Natural killer cell (primary cell): ENCODE data around the gene ENO3. TPM values are rescaled to one million over a fixed set of nuclear protein-coding genes. Genes with fewer than 3 reads are reported as not detected.

Source experiments
- ATAC-seq, 3 donors: fragments of 150-1000 bp in 2 of 3; fragments of 200-7000 bp in 1 of 3; cut with Tn5 transposase; 1 replicate in 1 of 3; 2 replicates in 2 of 3; pipeline ENCODE4 v1.10.0; 2021; ENCODE audit warnings: mild to moderate bottlenecking in 2 of 3, moderate library complexity in 2 of 3
- DNase-seq, 2 donors: peaks; one replicate each; pipeline versions ENCODE4 v3.0.0 to v3.0.0-alpha.2; 2013 to 2021; ENCODE audit warnings: mixed read lengths in 1 of 2
- H3K27ac ChIP-seq: one replicate; pipeline ENCODE4 v1.5.1; 2013; ENCODE audit warnings: mild to moderate bottlenecking, low read length
- H3K27me3 ChIP-seq: one replicate; pipeline ENCODE4 v1.6.1; 2013; ENCODE audit warnings: low read length; ENCODE audit not compliant: control insufficient read depth, insufficient read depth
- H3K36me3 ChIP-seq: one replicate; pipeline ENCODE4 v1.6.1; 2013; ENCODE audit warnings: low read length; ENCODE audit not compliant: control insufficient read depth, insufficient read depth
- H3K4me1 ChIP-seq: one replicate; pipeline ENCODE4 v1.6.1; 2013; ENCODE audit warnings: low read length; ENCODE audit not compliant: control insufficient read depth, insufficient read depth
- H3K4me3 ChIP-seq: one replicate; pipeline ENCODE4 v1.5.1; 2013; ENCODE audit warnings: low read length
- H3K9me3 ChIP-seq: one replicate; pipeline ENCODE4 v1.6.1; 2013; ENCODE audit warnings: low read length; ENCODE audit not compliant: control insufficient read depth, insufficient read depth
- H3K27ac Mint-ChIP-seq, 2 donors: one replicate each; pipeline ENCODE4 v1.8.0; 2022; ENCODE audit warnings: mild to moderate bottlenecking in 2 of 2, mixed read lengths in 2 of 2, moderate library complexity in 1 of 2
- H3K27me3 Mint-ChIP-seq, 2 donors: one replicate each; pipeline ENCODE4 v1.8.0; 2022; ENCODE audit warnings: low read depth in 2 of 2, mixed read lengths in 2 of 2
- H3K36me3 Mint-ChIP-seq: one replicate; pipeline ENCODE4 v1.8.0; 2022; ENCODE audit warnings: mixed read lengths
- H3K4me1 Mint-ChIP-seq, 2 donors: one replicate each; pipeline ENCODE4 v1.8.0; 2022; ENCODE audit warnings: mixed read lengths in 2 of 2
- H3K4me3 Mint-ChIP-seq: one replicate; pipeline ENCODE4 v1.8.0; 2022; ENCODE audit warnings: mild to moderate bottlenecking, moderate library complexity, mixed read lengths
- H3K9me3 Mint-ChIP-seq, 2 donors: one replicate each; pipeline ENCODE4 v1.8.0; 2022; ENCODE audit warnings: mixed read lengths in 2 of 2
- CTCF ChIP-seq: fragments of 200-600 bp; IDR thresholded peaks from one replicate; pipeline ENCODE4 v1.8.0; 2022; ENCODE audit warnings: antibody characterized with exemption
- WGBS: methylation state at CpG from one replicate; pipeline ENCODE4 v1.1.7; 2013; ENCODE audit warnings: missing lambda C conversion rate; ENCODE audit not compliant: insufficient coverage; 5-methylcytosine and 5-hydroxymethylcytosine counted together
- intact Hi-C: fragments of 100-400 bp; cut with micrococcal nuclease; formaldehyde crosslinking; loops from one replicate; pipeline ENCODE4 v1.14.2; 2022
- total RNA-seq, 4 donors: library from RNA; stranded (reverse); fragments of 120-200 nt in 1 of 4; gene quantifications; one replicate each; pipeline versions ENCODE4 v1.2.3 to v1.2.4, GENCODE V29; 2013 to 2022

The ENO3 gene
- total RNA-seq, 3 donors from 2014 or later (not counting 1 experiment from before 2014, with no cell fraction given): 26.1 to 28.4 (median 26.6) TPM

GRCh38 chr17:4944163-4944553 lies 6.8 kb upstream of the ENO3 start:
- WGBS: 0% methylated on average over 3 of the region's 3 CpGs
- H3K9me3 ChIP-seq: no peaks in the 10 kb centered on the region
- ATAC-seq (no peak), DNase-seq (peak in 1 of 2 donors; percentile 82)
- H3K4me3 ChIP-seq: peak overlapping the region; percentile 99
- H3K36me3 ChIP-seq: peaks cover 50% of the 10 kb centered on the region
- H3K27me3 ChIP-seq: no peaks in the 10 kb centered on the region
- intact Hi-C loops: loop anchor here (2.0 kb wide), 1 partner anchor 43 kb away; no protein-coding TSS in a partner anchor
- no peak for TF ChIP-seq CTCF
- peak overlapping the region; percentile 96 for H3K27ac ChIP-seq
- H3K9me3 Mint-ChIP-seq: no peaks in the 10 kb centered on the region
- peak overlapping the region; percentile 87 to 93 for H3K27ac Mint-ChIP-seq
- peaks cover 69% of the 10 kb centered on the region for H3K4me1 ChIP-seq
- peaks cover 14% of the 10 kb centered on the region for H3K36me3 Mint-ChIP-seq
- peaks cover 65 to 82% of the 10 kb centered on the region in 2 donors for H3K4me1 Mint-ChIP-seq
- H3K4me3 Mint-ChIP-seq: peak overlapping the region; percentile 91
- H3K27me3 Mint-ChIP-seq: peaks cover 0 to 2% of the 10 kb centered on the region in 2 donors

- Mint-ChIP-seq H3K27me3 (peaks cover 0 to 2% of the 10 kb centered on the region in 2 donors), H3K4me3 (peak overlapping the region; percentile 91), H3K4me1 (peaks cover 65 to 79% of the 10 kb centered on the region in 2 donors), H3K27ac (peak overlapping the region; percentile 87 to 93), H3K9me3 (no peaks in the 10 kb centered on the region), H3K36me3 (peaks cover 14% of the 10 kb centered on the region)
- H3K9me3 ChIP-seq: no peaks in the 10 kb centered on the region
- peaks cover 50% of the 10 kb centered on the region for H3K36me3 ChIP-seq
- ATAC-seq: no peak
- H3K27ac ChIP-seq: peak overlapping the region; percentile 96
- peak in 1 of 2 donors; percentile 45 for DNase-seq
- peak overlapping the region; percentile 99 for H3K4me3 ChIP-seq
- TF ChIP-seq CTCF: no peak
- WGBS: 21% methylated on average over 8 of the region's 8 CpGs
- no peaks in the 10 kb centered on the region for H3K27me3 ChIP-seq
- intact Hi-C loops: loop anchor here (2.0 to 5.0 kb wide), 2 partner anchors 44 to 473 kb away; partner anchors contain the start of gene NUP88
- peaks cover 65% of the 10 kb centered on the region for H3K4me1 ChIP-seq
Observed at GRCh38 chr17:4944554-4945175, 6.3 kb upstream of the ENO3 start.

- peaks cover 0 to 2% of the 10 kb centered on the region in 2 donors for H3K27me3 Mint-ChIP-seq
Observed at GRCh38 chr17:4945176-4945943, 5.6 kb upstream of the ENO3 start.

More at GRCh38 chr17:4945176-4945943, 5.6 kb upstream of the ENO3 start:
- H3K27me3 ChIP-seq: no peaks in the 10 kb centered on the region
- DNase-seq (peak; percentile 75 to 83), ATAC-seq (peak; percentile 30 to 50 (median 39))
- peak overlapping the region; percentile 96 for H3K27ac ChIP-seq
- no peak for TF ChIP-seq CTCF
- intact Hi-C loops: loop anchor here (2.0 to 5.0 kb wide), 2 partner anchors 45 to 472 kb away; partner anchors contain the start of gene NUP88
- H3K9me3 Mint-ChIP-seq: no peaks in the 10 kb centered on the region
- peak overlapping the region; percentile 99 for H3K4me3 ChIP-seq
- peaks cover 68 to 76% of the 10 kb centered on the region in 2 donors for H3K4me1 Mint-ChIP-seq
- peak overlapping the region; percentile 87 to 93 for H3K27ac Mint-ChIP-seq
- H3K36me3 ChIP-seq: peaks cover 50% of the 10 kb centered on the region
- peaks cover 14% of the 10 kb centered on the region for H3K36me3 Mint-ChIP-seq
- 27% methylated on average over 7 of the region's 7 CpGs for WGBS
- H3K4me3 Mint-ChIP-seq: peak overlapping the region; percentile 91
- no peaks in the 10 kb centered on the region for H3K9me3 ChIP-seq
- H3K4me1 ChIP-seq: peaks cover 69% of the 10 kb centered on the region
